ENCODE measurements around the gene ATG2A.
A peak's percentile ranks its signal among the peaks of the same experiment; 100 is the strongest.

ATG2A gene

GRCh38 chr11:64883575-64883974 lies 33.4 kb downstream of the ATG2A start:
- DNase-seq: no peak

- DNase-seq: no peak
These were observed 34.8 kb downstream of the ATG2A start for GRCh38 chr11:64882243-64882642.

- no peak for DNase-seq
These were observed 35.5 kb downstream of the ATG2A start for GRCh38 chr11:64881476-64881875.

- no peak for DNase-seq
These were observed 36.6 kb downstream of the ATG2A start for GRCh38 chr11:64880240-64881001.

- DNase-seq: no peak
These were observed 37.6 kb downstream of the ATG2A start for GRCh38 chr11:64879244-64879900.

GRCh38 chr11:64878494-64879243 lies 38.3 kb downstream of the ATG2A start, which contains the start of gene EHD1:
Gene EHD1 (minus strand): TSS chr11:64878621. CDS start chr11:64878464, 157 bp downstream.
- DNase-seq: peak; percentile 97

- no peak for DNase-seq
These were observed 38.9 kb downstream of the ATG2A start for GRCh38 chr11:64878223-64878493.

- no peak for DNase-seq
These were observed 39.4 kb downstream of the ATG2A start for GRCh38 chr11:64877390-64878222.

- DNase-seq: peak; percentile 55
These were observed 40.1 kb downstream of the ATG2A start for GRCh38 chr11:64876835-64877341.

- DNase-seq: no peak
These were observed 40.7 kb downstream of the ATG2A start for GRCh38 chr11:64876229-64876750.

GRCh38 chr11:64875369-64876228 lies 41.4 kb downstream of the ATG2A start:
- DNase-seq: no peak

- no peak for DNase-seq
These were observed 42.4 kb downstream of the ATG2A start for GRCh38 chr11:64874308-64875240.

GRCh38 chr11:64872790-64873488 lies 44.1 kb downstream of the ATG2A start:
- DNase-seq: no peak

GRCh38 chr11:64871492-64871891 lies 45.5 kb downstream of the ATG2A start:
- no peak for DNase-seq

GRCh38 chr11:64870893-64871466 lies 46.0 kb downstream of the ATG2A start:
- DNase-seq: no peak

GRCh38 chr11:64870176-64870892 lies 46.7 kb downstream of the ATG2A start:
- DNase-seq: peak; percentile 32

- no peak for DNase-seq
These were observed 47.3 kb downstream of the ATG2A start for GRCh38 chr11:64869571-64870175.

- DNase-seq: peak; percentile 82
These were observed 48.0 kb downstream of the ATG2A start for GRCh38 chr11:64868904-64869570.

Data from fibroblast of upper back skin (primary cell).